ENCODE results near the gene CGRRF1.

DNA sequence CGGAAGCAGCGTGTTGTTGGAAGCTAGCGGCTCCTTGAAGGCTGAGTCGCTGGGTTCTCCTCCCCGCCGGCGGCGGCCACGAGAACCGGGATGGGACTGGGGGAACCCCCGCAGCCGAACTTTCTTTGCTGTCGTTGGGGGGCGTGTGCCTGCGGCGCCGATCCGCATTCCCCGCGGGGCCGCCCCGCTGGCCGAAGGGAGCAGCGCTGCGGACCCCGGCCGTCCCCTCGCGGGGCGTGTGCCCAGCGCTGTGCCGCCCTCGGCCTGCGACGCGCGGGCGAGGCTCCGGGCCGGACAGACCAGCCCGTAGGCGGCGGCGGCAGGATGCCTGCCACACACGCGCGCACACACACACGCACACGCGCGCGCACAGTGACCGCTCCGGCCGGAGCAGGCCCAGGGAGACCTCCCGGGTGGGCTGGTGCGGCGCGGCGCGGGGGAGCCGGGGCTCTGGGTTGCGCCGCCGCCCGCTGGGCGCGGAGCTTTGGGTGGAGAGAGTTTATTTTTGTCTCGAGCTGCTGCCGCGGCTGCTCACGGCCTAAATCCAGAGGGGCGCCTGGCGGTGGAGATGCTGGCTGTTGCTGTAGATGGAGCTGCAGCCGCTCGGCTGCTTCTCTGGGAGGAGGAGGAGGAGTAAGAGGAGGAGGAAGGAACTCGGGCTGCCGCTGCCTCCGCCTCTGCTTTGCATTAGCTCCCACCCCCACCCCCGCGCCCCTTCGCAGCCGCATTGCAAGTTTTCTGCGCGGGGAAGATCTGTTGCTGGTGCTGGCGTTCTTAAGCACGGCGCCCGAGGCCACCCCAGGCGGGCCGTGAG lies 56.9 kb downstream of the CGRRF1 start, which contains the start of gene SAMD4A:
- peak; percentile 15; the same call in 1 of the 2 replicates for TF ChIP-seq SIN3A (IDR thresholded peaks at IDR 0.05; ENCODE audit: borderline replicate concordance, insufficient read depth, low read length)
- TF ChIP-seq POLR2AphosphoS5 (IDR thresholded peaks at IDR 0.05; ENCODE audit: low read depth, low read length), result peak; percentile 30; the same call in 1 of the 2 replicates

All from PFSK-1 (cell line).